Panc1 (cell line): ENCODE data around the gene ADCY2. TPM values are rescaled to one million over a fixed set of nuclear protein-coding genes. Genes with fewer than 3 reads are reported as not detected.

Experiments
- ATAC-seq: fragments of 200-7000 bp; cut with Tn5 transposase; 2 replicates; pipeline ENCODE4 v1.9.1; 2020; ENCODE audit warnings: mild to moderate bottlenecking, moderate library complexity
- BruUV-seq: library from RNA; stranded (reverse); fragments of 400-500 nt; replicated peaks from 2 replicates; lab custom pipeline; 2021; lab: Mats Ljungman, UMichigan
- CTCF ChIA-PET: fragments of 300-600 bp; sonication (Branson Sonifier 250); formaldehyde crosslinking; loops from one replicate; lab custom pipeline; 2022; ENCODE audit warnings: antibody characterized with exemption; lab: Charles Lee
- POLR2A ChIA-PET: fragments of 300-600 bp; sonication (Branson Sonifier 250); formaldehyde crosslinking; loops from one replicate; lab custom pipeline; 2022; ENCODE audit warnings: antibody characterized with exemption; lab: Charles Lee
- DNase-seq: peaks from one replicate; pipeline ENCODE4 v3.0.0-alpha.2; 2010; ENCODE audit warnings: low read depth, low spot score
- H3K27ac ChIP-seq: 2 replicates; pipeline ENCODE4 v1.5.1; 2011; ENCODE audit warnings: mild to moderate bottlenecking, low read length, inconsistent platforms
- H3K27me3 ChIP-seq: fragments of 200-500 bp; sonication (Bioruptor generic); 2 replicates; pipeline ENCODE4 v1.6.0; 2014; ENCODE audit warnings: low read length, inconsistent platforms; ENCODE audit not compliant: control insufficient read depth, insufficient read depth
- H3K36me3 ChIP-seq: fragments of 200-500 bp; sonication (Bioruptor generic); 2 replicates; pipeline ENCODE4 v1.5.1; 2014; ENCODE audit warnings: inconsistent platforms, mild to moderate bottlenecking, low read length, moderate library complexity; ENCODE audit not compliant: control insufficient read depth, insufficient read depth
- H3K4me1 ChIP-seq: 2 replicates; pipeline ENCODE4 v1.5.1; 2011; ENCODE audit warnings: inconsistent platforms, mild to moderate bottlenecking, low read length, moderate library complexity; ENCODE audit not compliant: control insufficient read depth, insufficient read depth
- H3K4me3 ChIP-seq, 2 experiments: 2 replicates each; pipeline ENCODE4 v1.5.1; 2011 to 2012; ENCODE audit warnings: low read depth in 2 of 2, low read length in 2 of 2, mild to moderate bottlenecking in 2 of 2, inconsistent platforms in 1 of 2, moderate library complexity in 1 of 2
- H3K9me3 ChIP-seq: fragments of 200-500 bp; sonication (Bioruptor generic); 2 replicates; pipeline ENCODE4 v1.5.1; 2014; ENCODE audit warnings: low read depth, mild to moderate bottlenecking, inconsistent platforms, low read length, moderate library complexity; ENCODE audit not compliant: control insufficient read depth, insufficient read depth
- POLR2AphosphoS5 ChIP-seq: IDR thresholded peaks from 2 replicates; pipeline ENCODE4 v1.6.1; 2012; ENCODE audit warnings: mild to moderate bottlenecking, low read depth, low read length, moderate library complexity
- SIN3A ChIP-seq: IDR thresholded peaks from 2 replicates; pipeline ENCODE4 v1.6.1; 2012; ENCODE audit warnings: low read depth, mild to moderate bottlenecking, low read length, moderate library complexity, borderline replicate concordance; ENCODE audit not compliant: insufficient read depth
- TCF7L2 ChIP-seq: IDR thresholded peaks from 2 replicates; pipeline ENCODE4 v1.6.1; 2011; ENCODE audit warnings: mild to moderate bottlenecking, low read depth, low read length, inconsistent platforms
- in situ Hi-C: cut with HindIII; loops from 2 replicates; pipeline ENCODE4 v1.10.0; 2016; ENCODE audit warnings: low sequenced_read_pairs, low pct_unique_long_range_greater_than_20kb
- intact Hi-C: fragments of 100-400 bp; cut with micrococcal nuclease; formaldehyde crosslinking; loops from one replicate; pipeline ENCODE4 v1.10.0; 2022; ENCODE audit not compliant: unreplicated experiment
- total RNA-seq: library from RNA; stranded (reverse); gene quantifications from one replicate; pipeline ENCODE4 v1.2.1, GENCODE V29; 2021; ENCODE audit not compliant: unreplicated experiment
- TF ChIP-seq, protein P1 (sequence below): fragments of 450-650 bp; IDR thresholded peaks from 2 replicates; pipeline ENCODE4 v1.5.1; 2017; ENCODE audit warnings: mild to moderate bottlenecking
- TF ChIP-seq, protein P2 (sequence below), 2 experiments: IDR thresholded peaks; 2 replicates each; pipeline ENCODE4 v1.6.1; 2011 to 2012; ENCODE audit warnings: low read depth in 2 of 2, control low read depth in 1 of 2, low read length in 1 of 2, mild to moderate bottlenecking in 1 of 2, moderate library complexity in 1 of 2; ENCODE audit not compliant: insufficient read depth in 1 of 2

The ADCY2 gene
- total RNA-seq, 1 experiment from 2014 or later, result 0.13 TPM

DNA sequence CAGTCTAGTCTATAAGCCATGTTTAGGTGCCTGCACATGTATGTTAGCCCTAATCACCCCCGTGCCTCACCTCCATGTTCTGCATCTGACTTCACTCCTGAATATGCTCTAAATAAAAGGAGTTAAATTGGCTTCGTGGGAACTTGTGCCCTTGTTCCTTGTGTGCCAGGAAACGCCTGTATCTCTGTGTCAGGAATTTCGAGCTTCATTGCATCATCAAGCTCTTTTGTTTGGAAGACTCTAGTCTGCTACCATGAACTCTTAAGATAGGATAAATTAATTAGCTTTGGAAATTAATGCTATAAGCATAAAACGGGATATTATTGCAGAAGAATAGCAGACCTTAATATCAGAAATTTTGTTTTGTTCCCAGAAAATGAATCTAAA, 99.2 kb downstream of the ADCY2 start:
- Histone ChIP-seq H3K27ac (no peak overlapping the region), H3K9me3 (no peaks in the 10 kb centered on the region), H3K4me1 (no peaks in the 10 kb centered on the region), H3K27me3 (no peaks in the 10 kb centered on the region), H3K36me3 (no peaks in the 10 kb centered on the region), H3K4me3 (no peak overlapping the region)
- DNase-seq, result no peak
- intact Hi-C loops (no loop called here), in situ Hi-C loops (no loop called here)
- CTCF ChIA-PET, result no interaction called here
- POLR2A ChIA-PET, result no interaction called here
- ATAC-seq, result no peak
- BruUV-seq, result no TSS peak
- no peak for TF ChIP-seq POLR2AphosphoS5
- no peak for TF ChIP-seq TCF7L2
- TF ChIP-seq, protein P1, sequence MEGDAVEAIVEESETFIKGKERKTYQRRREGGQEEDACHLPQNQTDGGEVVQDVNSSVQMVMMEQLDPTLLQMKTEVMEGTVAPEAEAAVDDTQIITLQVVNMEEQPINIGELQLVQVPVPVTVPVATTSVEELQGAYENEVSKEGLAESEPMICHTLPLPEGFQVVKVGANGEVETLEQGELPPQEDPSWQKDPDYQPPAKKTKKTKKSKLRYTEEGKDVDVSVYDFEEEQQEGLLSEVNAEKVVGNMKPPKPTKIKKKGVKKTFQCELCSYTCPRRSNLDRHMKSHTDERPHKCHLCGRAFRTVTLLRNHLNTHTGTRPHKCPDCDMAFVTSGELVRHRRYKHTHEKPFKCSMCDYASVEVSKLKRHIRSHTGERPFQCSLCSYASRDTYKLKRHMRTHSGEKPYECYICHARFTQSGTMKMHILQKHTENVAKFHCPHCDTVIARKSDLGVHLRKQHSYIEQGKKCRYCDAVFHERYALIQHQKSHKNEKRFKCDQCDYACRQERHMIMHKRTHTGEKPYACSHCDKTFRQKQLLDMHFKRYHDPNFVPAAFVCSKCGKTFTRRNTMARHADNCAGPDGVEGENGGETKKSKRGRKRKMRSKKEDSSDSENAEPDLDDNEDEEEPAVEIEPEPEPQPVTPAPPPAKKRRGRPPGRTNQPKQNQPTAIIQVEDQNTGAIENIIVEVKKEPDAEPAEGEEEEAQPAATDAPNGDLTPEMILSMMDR, result no peak
- no peak for TF ChIP-seq SIN3A
- TF ChIP-seq, protein P2, sequence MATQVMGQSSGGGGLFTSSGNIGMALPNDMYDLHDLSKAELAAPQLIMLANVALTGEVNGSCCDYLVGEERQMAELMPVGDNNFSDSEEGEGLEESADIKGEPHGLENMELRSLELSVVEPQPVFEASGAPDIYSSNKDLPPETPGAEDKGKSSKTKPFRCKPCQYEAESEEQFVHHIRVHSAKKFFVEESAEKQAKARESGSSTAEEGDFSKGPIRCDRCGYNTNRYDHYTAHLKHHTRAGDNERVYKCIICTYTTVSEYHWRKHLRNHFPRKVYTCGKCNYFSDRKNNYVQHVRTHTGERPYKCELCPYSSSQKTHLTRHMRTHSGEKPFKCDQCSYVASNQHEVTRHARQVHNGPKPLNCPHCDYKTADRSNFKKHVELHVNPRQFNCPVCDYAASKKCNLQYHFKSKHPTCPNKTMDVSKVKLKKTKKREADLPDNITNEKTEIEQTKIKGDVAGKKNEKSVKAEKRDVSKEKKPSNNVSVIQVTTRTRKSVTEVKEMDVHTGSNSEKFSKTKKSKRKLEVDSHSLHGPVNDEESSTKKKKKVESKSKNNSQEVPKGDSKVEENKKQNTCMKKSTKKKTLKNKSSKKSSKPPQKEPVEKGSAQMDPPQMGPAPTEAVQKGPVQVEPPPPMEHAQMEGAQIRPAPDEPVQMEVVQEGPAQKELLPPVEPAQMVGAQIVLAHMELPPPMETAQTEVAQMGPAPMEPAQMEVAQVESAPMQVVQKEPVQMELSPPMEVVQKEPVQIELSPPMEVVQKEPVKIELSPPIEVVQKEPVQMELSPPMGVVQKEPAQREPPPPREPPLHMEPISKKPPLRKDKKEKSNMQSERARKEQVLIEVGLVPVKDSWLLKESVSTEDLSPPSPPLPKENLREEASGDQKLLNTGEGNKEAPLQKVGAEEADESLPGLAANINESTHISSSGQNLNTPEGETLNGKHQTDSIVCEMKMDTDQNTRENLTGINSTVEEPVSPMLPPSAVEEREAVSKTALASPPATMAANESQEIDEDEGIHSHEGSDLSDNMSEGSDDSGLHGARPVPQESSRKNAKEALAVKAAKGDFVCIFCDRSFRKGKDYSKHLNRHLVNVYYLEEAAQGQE (IDR thresholded peaks at IDR 0.05; ENCODE audit: insufficient read depth in 1 of 2, low read depth in 2 of 2, low read length in 1 of 2), result no peak

DNA sequence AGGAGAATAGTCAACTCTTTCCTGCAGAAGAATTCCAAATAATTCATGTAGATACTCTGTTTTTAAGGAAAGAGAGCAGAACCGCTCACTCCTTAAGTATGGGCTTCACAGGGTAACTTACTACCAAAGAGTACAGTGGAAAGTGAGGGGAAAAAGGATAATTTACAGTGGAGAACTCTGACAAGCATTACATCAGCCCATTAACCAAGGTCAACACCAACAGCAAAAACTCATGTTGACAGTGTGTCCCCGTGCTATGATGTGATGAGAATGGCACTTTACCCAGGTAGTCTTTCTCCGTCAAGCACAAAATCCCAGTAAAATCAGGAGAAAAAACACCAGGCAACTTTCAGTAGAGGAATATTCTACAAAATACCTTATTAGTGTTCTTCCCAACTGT, 104.3 kb downstream of the ADCY2 start:
- no TSS peak for BruUV-seq
- no peak for ATAC-seq
- TF ChIP-seq TCF7L2, result no peak
- TF ChIP-seq SIN3A, result no peak
- TF ChIP-seq POLR2AphosphoS5, result no peak
- TF ChIP-seq, protein P1, result no peak
- TF ChIP-seq, protein P2 (IDR thresholded peaks at IDR 0.05; ENCODE audit: insufficient read depth in 1 of 2, low read depth in 2 of 2, low read length in 1 of 2), result no peak
- intact Hi-C loops, result no loop called here
- Histone ChIP-seq H3K4me3 (no peak overlapping the region), H3K9me3 (no peaks in the 10 kb centered on the region), H3K4me1 (no peaks in the 10 kb centered on the region), H3K27me3 (no peaks in the 10 kb centered on the region), H3K27ac (no peak overlapping the region), H3K36me3 (no peaks in the 10 kb centered on the region)
- in situ Hi-C loops, result no loop called here
- DNase-seq, result no peak
- ChIA-PET POLR2A (interaction anchor here (0.6 kb wide), 1 partner anchor 56 kb away, joined by 4 read pairs; no protein-coding TSS in a partner anchor), CTCF (no interaction called here)
